Endometrium (tissue), 2 donors: ENCODE data around the gene GSX2.

Source experiments
- FAIRE-seq: peaks from 2 replicates; lab custom pipeline; 2012; peaks lifted over from hg19 to GRCh38; lab: Jason Lieb, UNC
- donor health status: control.
- donor health status: control.

The GSX2 gene

DNA sequence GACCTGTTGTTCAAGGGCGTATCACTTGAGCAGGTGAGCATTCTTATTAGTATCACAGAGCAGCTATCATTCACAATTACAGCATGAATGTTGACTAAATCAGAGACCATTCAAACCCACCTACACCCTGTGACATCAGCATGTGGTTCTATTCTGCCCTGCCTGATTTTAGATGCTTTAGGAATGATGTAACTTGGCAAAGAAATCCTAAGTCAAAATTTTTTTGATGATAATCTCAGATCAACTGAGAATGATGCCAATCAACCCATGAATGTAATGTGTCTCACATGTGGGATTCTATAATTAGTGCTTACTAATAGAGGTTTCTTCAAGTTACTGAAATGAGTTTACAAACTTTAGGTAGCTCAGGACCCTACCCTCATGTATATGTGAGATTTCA lies 22.2 kb upstream of the GSX2 start:
- FAIRE-seq = no peak

DNA sequence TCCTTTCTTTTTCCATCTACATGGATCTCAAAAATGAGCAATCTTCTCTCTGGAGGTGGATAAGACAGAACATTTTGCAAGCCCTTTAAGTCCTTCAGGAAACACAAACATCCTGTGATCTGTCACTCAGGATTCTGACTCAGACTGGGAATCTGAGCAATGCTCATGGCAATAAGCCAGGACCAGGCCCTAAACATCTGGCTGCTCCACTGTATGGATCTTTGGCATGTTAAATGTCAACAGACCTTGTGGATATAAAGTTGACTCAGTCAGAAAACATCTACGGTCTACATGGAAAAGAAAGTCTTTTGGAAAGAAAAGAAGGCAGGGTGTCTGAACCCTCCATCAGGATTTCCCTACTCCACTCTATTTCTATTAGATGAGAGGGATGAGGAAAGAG lies 17.8 kb upstream of the GSX2 start:
- no peak for FAIRE-seq

DNA sequence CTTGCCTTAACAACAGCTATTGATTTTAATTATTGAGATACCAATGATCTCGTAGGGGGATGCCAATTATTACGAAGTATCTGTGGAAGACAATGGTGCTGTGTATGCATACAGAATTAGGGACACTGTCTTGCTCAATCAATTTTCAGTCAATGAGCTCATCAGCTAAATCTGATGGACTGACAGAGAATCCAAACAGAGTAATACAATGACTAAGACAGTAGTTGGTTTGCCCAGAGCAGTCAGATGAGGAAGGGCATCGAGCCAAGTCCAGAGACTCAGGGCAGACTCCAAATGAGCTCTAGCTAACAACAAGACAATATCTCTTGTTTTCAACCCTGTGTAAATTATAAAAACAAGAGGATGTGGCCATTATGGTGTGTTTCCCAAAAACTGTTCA lies 14.7 kb upstream of the GSX2 start:
- FAIRE-seq = no peak

DNA sequence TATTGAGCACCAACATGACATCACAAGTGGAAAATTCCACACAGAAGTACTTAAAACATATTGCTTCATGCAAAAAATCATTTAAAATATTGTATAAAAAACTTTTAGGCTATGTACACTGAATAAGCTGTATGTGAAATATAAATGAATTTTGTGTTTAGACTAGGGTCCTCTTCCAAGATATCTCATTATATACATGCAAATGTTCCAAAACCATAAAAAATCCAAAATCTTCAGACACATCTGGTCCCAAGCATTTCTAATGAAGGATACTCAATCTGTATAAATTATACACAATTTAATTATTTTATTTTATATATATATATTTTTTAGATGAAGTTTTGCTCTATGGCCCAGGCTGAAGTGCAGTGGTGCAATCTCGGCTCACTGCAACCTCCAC lies 10.1 kb upstream of the GSX2 start:
- no peak for FAIRE-seq

DNA sequence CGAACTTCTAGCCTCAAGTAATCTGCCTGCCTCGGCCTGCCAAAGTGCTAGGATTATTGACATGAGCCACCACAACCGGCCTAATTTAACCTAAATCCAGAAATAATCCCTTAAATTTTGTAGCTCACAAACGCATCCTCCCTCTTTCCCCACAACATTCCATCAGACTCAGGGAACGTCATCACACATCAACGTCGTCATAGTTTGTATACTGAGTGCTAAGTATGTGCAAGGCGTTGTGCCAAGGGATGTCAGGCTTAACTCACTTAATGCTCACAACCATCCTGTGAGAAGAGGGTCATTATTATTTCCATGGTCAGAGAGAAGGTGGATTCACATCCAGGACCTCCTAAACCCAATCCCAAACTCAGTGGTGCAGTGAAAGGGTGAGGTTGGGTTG lies 9.6 kb upstream of the GSX2 start:
- no peak for FAIRE-seq

DNA sequence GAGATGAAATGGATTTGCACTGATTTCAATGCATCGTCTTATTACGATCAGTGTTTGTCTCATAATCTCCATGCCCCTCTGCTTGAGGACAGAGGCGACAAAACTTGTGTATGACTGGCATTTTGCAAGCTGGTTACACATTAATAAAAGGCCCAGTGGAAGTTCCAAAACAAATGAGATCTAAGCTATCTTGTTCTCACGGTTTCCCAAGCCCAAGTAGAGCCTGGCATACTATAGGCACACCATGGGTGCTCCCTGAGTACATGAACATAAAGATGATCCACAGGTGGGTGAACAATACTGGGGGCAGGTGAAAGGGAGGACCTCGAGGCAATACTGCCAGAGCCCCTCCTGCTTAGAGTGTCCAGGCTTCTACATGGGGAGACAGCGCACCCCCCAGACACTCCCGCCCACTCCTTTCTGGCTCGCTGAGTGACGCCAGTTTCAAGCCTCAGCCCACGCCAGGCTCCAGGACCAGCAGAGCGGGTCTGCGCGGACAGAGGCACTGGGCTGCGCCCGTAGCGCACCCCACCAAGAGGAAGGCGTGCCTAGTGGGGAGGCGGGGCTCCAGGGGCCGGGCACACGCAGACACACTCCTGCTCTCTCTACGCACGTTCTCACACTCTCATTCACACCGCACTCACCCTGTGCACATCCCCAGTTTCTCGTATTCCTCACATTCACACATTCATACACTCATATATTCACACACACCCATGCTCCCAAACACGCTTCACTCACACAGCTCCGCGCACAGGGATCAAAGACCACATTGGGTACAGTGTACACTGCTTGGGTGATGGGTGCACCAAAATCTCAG lies 8.9 kb upstream of the GSX2 start:
- FAIRE-seq = no peak

DNA sequence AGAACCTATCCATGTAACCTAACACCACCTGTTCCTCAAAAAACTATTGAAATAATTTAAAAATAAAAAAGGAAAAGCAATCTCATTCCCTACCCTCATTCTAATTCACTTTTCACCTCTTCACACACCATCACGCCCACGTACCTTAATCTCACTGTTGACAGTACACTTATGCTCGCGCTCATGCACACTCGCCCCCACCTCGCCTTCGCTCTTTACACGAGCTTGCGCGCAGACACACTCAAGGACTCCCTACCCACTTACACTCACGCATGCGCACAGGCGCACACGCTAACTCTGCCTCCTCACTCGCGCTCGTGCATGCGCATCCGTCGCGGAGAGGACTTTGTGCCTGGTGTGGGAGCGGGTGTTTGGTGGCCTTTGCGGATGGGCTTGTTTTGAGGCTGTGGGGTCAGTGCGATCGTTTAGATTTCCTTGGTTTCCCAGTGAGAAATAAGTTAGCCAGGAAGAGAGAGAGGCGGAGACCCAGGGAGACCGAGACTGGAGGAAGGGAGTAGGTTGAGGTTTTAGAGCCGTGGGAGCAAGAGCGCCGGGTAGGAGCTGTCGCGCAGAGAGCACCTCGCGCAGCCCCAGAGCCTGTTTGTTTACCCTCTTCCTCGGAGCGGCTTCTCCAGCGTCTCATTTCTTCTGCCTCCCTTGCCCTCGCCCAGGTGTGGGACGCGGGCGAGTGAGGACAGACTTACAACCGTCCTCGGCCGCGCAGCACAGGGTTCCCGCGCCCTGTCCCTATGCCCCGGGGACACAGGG lies 8.1 kb upstream of the GSX2 start:
- no peak for FAIRE-seq

DNA sequence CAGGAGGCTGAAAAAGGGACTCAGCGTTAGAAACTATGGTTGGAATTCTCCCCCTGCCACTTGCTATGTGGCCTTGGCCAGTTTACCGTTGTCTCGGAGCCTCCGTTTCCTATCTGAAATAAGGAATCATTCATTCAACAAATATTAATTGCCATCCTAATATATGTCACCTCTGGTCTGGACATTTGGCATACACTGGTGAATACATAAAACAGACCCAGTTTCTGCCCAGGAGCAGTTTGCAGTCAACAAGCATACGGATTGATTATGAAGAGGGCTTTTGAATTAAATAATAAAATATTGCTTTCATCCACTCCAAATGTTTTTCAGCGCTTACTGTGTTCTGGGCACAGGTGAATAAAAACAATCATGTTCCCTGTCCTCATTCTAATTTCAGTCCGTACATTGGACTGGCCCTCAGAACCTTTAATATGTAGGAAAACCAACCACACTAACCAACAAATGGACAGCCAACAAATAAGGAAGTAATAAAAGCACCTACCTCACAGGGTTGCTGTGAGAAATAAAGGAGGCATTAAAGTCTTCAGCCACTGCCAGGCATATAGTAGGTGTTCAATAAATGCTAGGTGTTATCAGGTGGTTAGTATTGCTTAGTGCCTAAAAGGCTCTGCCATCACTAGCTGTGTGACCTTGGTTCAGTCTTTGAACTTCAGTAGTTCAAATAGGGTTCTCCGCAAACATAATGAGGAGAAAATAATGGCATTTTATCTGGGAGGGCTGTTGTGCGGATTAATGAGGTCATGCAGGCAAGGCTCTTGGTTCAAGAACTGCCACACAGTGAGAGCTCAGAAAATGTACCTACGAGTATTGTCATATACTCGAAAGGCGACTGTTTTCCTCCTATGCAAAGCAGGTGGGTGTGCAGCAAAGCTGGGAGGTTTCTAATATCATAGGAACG lies 7.3 kb upstream of the GSX2 start:
- FAIRE-seq = no peak

DNA sequence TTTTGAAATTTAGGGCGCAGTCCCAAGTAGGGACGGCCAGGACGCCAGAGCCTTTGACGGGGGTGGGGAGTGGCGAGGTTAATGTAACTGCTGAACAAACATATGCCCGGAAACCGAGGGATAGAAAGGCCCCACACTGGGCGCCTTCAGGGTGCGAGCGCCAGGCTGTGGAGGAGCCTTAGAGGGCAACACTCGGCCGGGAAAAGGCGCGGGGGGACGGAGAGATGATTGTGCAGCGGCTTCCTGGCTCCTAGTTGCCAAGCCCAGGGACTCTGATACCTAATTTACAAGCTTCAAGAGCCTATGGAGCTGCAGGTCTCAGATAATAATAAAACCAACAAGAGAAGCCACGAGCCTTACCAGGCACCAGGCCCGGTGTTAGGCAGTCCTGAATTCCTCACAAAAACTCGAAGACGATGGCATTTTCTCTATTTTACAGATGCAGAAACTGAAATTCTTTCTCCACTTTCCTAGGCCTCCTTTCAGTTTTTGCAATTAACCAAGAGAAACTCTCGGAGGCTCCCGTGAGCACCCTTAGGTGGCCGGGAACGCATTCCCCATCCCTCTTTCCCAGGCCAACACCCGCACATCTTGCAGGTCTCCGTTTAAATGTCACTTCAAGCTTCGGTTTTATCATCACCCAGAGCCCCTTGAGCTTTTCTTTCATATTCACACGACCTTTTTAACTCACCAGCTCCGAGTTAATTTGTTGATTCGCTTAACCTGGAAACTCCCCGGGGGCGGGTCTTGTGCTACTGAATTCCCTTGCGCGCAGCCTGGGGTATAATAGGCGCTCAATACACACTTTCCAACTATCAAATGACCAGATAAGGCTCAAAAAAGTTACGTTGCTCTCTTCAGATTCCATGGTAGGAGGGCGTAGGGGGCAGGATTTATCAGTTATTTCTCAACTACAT lies 6.4 kb upstream of the GSX2 start:
- no peak for FAIRE-seq

DNA sequence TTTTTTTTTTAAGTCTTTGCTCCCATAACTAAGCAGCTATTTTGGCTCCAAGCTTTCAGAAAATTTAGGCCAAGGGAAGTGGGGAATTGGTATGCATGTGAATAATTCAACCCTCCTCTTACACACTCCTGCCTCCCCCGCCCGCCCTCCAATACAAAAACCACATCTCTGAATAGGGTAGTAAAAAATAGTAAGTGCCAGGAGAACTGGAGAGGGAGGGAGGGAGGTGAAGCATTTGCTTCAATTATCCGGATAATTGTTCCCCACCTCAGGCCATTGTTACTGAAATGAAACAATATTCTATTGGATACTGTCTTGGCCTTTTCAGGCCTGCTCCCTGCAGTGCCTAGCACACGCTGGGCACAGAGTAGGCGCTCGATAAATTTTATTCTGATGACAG lies 5.5 kb upstream of the GSX2 start:
- FAIRE-seq = no peak

DNA sequence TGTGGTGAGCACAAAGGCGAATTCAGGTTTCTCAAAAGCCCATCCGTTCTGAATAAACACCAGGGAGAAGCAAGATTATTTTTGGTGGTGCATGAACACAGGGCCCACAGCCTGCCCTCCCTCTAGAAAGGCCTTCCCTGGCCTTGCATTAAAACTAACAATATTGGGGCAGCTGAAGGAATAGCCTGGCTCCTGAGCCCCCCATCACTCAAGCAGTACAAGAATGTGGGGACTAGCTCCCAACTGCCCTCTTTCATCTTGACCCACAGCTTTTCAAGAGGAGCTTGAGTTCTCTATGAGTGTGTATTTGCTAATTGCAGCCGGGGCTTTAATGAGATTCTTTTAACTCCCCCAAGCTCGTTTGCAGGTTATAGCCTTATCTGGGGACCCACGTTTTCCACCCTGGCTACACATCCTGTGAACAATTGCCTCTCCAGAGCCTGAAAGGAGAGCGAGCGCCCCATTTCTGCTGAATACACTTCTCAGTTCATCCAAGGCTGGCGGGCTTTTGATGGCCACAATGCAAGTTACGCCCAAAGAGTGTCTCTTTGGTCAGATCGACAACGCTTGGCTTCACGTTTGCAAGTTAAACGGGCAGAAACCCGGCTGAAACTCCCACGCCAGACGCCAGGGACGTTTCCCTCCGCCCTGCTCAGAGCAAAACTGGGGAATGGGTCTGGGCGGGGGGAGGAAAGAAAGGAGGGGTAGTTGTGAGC lies 4.7 kb upstream of the GSX2 start:
- no peak for FAIRE-seq

DNA sequence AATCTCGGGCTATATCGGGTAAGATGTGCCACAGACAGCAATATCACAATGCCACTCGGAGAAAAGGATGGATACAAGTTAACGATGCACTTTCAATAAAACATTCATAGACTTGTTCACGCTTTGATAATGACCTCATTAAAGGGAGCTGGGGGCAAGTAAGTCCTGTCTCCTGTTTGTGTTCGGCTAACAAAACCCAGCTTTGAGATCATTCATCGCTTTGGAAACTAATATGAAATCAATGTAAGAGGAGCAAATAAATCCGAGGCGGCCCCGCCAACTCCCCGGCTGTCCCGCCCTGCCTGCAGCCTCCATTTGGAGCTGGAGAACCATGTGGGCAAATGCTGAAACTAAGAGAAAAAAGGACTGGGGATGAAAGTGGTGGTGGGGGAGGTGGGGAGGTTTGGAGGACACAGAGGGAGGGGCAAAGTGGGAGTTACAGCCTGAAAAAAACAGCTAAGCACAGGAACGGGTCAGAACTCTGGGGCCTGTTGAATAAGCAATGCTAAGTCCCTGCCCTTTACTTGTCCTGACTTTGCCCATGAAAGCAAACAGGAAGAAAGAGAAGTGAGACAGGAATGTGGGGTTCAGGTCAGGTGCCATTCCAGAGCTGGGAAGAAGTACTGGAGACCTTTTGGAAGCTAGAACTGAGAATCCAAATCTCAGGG lies 3.5 kb upstream of the GSX2 start:
- FAIRE-seq = no peak

DNA sequence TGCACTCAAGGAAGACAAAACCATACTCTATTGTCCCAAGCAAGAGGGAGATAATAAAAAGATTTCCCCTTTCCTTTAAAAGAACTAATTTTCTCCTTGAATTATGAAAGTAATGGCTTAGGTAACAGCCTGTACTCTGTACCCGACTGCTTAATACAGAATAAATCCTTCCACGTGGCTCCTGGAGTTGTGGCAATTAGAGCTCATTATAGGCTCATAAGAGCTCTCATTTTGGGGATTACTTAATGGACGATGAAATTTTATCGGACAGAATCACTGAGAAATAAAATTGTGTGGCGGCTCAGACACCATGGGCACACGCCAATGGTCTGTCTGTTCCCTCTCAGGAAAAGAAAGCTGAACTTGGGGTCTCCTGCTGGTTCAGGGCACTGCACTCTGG lies 2.8 kb upstream of the GSX2 start:
- FAIRE-seq = no peak

DNA sequence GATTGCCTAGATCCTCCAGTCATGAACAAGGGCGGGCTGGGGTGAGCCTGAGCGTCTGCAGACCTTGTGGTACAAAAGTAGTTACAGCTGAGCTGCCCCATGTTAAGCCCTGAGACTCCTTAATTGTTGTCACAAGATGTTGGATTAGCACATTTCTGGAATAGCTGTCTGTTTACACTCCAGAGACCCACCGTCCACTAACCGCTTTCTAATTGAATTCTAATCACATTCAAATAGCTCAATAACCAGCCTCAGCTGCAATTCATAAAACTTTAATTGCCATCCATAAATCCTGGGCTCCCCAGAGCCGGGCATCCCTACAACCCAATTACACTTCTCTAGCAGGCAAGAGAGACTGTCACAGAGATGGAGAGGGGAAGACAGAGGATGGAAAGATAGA lies 1.6 kb upstream of the GSX2 start:
- FAIRE-seq = no peak

DNA sequence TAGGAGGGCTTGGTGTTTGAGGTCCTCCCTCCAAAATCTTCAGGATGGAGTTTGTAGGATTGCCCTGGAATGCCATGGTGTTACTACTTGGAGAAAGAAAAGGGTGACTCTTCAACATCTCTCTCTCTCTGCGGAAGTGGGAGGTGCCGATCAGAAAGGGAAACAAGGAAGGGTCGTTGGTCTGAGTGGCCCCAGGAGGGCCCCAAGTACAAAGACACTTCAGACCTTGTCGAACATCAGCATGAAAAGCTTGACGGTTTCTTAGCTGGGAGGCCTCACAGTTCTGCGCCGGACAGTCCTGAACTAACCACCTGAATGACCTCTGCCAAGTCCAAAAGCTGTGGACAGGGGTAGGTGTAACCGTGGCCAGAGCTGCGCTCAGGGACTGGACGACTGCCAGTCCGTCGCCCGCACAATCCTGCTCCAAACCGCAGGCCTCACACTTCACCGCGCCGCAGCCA lies 646 bp upstream of the GSX2 start:
- no peak for FAIRE-seq

DNA sequence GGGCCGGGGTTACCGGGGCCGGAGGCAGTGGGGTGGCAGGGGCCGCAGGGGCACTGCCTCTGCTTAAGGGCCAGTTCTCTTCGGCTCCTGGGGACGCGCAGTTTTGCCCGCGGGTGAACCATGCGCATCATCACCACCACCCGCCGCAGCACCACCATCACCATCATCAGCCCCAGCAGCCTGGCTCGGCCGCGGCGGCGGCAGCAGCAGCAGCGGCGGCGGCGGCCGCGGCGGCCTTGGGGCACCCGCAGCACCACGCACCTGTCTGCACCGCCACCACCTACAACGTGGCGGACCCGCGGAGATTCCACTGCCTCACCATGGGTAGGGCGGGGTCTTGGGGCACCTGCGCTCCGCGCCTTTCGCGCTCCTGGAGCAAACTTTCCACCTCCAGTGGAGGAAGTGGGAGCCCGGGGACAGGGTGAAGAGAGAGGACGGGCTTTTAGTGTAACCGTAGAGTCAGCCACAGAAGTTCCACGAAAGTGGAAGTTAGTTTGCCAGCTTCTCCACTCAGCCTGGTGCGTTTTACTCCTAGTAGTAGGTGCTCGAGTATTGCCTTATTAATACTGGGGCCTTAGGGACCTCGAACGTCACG lies 729 bp downstream of the GSX2 start:
- FAIRE-seq = no peak

DNA sequence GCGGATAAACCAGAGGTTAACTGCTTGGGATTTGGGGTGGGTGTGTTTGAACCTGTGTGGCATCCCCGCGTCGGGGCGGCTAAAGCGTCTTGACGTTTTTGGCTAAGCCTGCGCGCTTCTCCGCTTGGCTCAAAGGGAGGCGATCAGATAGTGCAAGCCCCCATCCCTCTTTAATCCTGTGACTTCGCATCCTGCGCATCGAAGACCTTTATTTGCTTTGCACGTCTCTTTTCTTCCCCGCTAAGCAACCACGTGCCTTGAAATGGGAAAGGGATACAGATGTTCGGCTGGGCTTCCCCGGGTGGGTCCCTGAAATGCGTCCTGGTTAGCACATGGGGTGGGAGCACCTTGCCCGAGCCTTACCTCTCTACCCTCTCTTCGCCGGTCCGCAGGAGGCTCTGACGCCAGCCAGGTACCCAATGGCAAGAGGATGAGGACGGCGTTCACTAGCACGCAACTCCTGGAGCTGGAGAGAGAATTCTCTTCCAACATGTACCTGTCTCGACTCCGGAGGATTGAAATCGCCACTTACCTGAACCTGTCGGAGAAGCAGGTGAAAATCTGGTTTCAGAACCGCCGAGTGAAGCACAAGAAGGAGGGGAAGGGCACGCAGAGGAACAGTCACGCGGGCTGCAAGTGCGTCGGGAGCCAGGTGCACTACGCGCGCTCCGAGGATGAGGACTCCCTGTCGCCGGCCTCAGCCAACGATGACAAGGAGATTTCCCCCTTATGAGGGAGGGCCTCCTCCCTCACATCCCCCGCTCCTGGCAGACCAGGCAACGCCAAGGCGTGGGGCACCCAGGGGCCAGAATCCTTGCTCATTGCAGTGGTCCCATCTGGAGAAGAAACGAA lies 1.5 kb downstream of the GSX2 start:
- FAIRE-seq = no peak

DNA sequence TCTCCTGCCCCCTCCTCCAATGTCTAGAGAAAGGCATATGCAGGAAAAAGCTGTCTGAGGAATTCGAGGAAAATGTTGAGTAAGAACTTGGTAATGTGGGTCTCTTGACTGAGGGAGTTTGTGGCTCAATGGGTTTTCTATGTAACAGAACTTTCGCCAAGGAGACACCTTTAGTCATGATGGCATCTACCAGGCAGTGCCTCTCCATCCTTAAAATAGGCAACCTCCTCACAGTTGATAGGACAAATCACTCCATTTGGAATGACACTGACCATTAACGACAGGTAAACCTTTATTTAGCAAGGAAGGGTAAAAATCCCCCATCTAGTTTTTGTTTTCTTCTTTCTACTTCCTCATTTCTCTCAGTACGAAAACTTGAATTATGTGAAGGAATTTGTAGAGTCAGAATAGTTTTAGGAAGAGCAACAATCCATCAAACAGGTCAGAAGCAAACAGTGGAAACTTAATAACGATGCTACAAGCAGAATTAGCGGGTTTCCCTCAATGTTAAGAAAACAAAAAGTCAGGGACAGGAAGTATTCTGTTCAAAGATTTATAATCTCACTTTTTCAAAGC lies 2.7 kb downstream of the GSX2 start:
- no peak for FAIRE-seq

DNA sequence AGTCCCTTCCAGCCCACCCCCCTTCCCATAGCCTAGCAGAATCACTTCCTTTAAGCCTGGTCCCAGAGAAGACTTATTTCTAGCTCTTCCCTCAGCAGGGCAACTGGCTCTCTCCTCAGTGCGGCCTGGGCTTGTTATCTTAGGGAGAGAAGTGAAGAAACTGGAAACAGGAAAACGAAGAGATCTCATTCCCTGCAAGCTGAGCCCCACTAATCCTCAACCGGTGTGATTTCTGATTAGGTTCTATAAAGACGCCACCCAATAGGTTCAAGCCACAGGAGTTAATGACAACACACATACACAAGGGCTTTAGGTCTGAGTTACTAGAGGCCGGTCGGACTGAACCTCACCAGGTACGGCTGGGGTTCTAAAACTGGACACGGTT lies 3.2 kb downstream of the GSX2 start:
- FAIRE-seq = no peak
